ENCODE measurements around the gene SYS1. TPM values are rescaled to one million over a fixed set of nuclear protein-coding genes. Genes with fewer than 3 reads are reported as not detected.

Gene SYS1
- total and polyA plus RNA-seq, 2 experiments from 2014 or later, result 7.9 to 21.5 TPM

GRCh38 chr20:45352729-45353128, 10.2 kb upstream of the SYS1 start:
- Histone ChIP-seq H3K4me2 (no peak overlapping the region), H3K27ac (ENCODE audit: low read depth) (no peak overlapping the region), H2AFZ (no peak overlapping the region), H3K9me2 (ENCODE audit: insufficient read depth) (no peaks in the 10 kb centered on the region), H3K4me1 (ENCODE audit: insufficient read depth) (peaks cover under 1% of the 10 kb centered on the region; the same call in 1 of the 2 replicates), H3K36me3 (ENCODE audit: insufficient read depth) (no peaks in the 10 kb centered on the region), H3K27me3 (ENCODE audit: insufficient read depth) (no peaks in the 10 kb centered on the region), H3K4me3 (no peak overlapping the region), H3F3A (replicated peaks; ENCODE audit: low read depth) (no peaks in the 10 kb centered on the region), H3K79me2 (replicated peaks; ENCODE audit: insufficient read depth) (peaks cover 1% of the 10 kb centered on the region; the same call in 1 of the 2 replicates), H4K20me1 (replicated peaks; ENCODE audit: insufficient read depth) (no peaks in the 10 kb centered on the region)
- no peak overlapping the region for H3K4me3 Mint-ChIP-seq
- ATAC-seq (no peak), DNase-seq (ENCODE audit: low spot score) (no peak)
- TF ChIP-seq POLR2AphosphoS5 (IDR thresholded peaks at IDR 0.05; ENCODE audit: low read depth) (no peak), ZNF331 (CRISPR knock-in tag; IDR thresholded peaks at IDR 0.05; ENCODE audit: low read depth) (no peak), ZNF114 (CRISPR knock-in tag; IDR thresholded peaks at IDR 0.05) (no peak), STAT1 (IDR thresholded peaks at IDR 0.05; ENCODE audit: unreplicated experiment) (no peak), EZH2 (IDR thresholded peaks at IDR 0.05; ENCODE audit: low read depth, unreplicated experiment) (no peak), ZNF462 (CRISPR knock-in tag; IDR thresholded peaks at IDR 0.05) (no peak), NANOG (IDR thresholded peaks at IDR 0.05; ENCODE audit: borderline replicate concordance) (no peak)
- TF ChIP-seq, protein P1, sequence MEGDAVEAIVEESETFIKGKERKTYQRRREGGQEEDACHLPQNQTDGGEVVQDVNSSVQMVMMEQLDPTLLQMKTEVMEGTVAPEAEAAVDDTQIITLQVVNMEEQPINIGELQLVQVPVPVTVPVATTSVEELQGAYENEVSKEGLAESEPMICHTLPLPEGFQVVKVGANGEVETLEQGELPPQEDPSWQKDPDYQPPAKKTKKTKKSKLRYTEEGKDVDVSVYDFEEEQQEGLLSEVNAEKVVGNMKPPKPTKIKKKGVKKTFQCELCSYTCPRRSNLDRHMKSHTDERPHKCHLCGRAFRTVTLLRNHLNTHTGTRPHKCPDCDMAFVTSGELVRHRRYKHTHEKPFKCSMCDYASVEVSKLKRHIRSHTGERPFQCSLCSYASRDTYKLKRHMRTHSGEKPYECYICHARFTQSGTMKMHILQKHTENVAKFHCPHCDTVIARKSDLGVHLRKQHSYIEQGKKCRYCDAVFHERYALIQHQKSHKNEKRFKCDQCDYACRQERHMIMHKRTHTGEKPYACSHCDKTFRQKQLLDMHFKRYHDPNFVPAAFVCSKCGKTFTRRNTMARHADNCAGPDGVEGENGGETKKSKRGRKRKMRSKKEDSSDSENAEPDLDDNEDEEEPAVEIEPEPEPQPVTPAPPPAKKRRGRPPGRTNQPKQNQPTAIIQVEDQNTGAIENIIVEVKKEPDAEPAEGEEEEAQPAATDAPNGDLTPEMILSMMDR (conservative IDR thresholded peaks at IDR 0.05; ENCODE audit: low read depth in 2 of 2), result no peak
- TF ChIP-seq, protein P2, sequence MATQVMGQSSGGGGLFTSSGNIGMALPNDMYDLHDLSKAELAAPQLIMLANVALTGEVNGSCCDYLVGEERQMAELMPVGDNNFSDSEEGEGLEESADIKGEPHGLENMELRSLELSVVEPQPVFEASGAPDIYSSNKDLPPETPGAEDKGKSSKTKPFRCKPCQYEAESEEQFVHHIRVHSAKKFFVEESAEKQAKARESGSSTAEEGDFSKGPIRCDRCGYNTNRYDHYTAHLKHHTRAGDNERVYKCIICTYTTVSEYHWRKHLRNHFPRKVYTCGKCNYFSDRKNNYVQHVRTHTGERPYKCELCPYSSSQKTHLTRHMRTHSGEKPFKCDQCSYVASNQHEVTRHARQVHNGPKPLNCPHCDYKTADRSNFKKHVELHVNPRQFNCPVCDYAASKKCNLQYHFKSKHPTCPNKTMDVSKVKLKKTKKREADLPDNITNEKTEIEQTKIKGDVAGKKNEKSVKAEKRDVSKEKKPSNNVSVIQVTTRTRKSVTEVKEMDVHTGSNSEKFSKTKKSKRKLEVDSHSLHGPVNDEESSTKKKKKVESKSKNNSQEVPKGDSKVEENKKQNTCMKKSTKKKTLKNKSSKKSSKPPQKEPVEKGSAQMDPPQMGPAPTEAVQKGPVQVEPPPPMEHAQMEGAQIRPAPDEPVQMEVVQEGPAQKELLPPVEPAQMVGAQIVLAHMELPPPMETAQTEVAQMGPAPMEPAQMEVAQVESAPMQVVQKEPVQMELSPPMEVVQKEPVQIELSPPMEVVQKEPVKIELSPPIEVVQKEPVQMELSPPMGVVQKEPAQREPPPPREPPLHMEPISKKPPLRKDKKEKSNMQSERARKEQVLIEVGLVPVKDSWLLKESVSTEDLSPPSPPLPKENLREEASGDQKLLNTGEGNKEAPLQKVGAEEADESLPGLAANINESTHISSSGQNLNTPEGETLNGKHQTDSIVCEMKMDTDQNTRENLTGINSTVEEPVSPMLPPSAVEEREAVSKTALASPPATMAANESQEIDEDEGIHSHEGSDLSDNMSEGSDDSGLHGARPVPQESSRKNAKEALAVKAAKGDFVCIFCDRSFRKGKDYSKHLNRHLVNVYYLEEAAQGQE (IDR thresholded peaks at IDR 0.05; ENCODE audit: unreplicated experiment), result no peak
- no peaks in the 10 kb centered on the region for H3K9me3 Mint-ChIP-seq
- no peaks in the 10 kb centered on the region for H3K36me3 Mint-ChIP-seq (ENCODE audit: low read depth)
- H3K27me3 Mint-ChIP-seq (ENCODE audit: insufficient read depth, low read depth, poor library complexity), result no peaks in the 10 kb centered on the region
- no peak overlapping the region for H3K27ac Mint-ChIP-seq
- peaks cover 13% of the 10 kb centered on the region; the same call in 2 of the 3 replicates for H3K4me1 Mint-ChIP-seq
